K562 (cell line): ENCODE data around the gene KIF5A. TPM values are rescaled to one million over a fixed set of nuclear protein-coding genes. Genes with fewer than 3 reads are reported as not detected.

Experiments
- ARNT ChIP-seq, 2 experiments: fragments of 450-650 bp; IDR thresholded peaks; 2 replicates each; pipeline ENCODE4 v1.6.1; 2016; ENCODE audit warnings: mild to moderate bottlenecking in 1 of 2
- E2F6 ChIP-seq, 2 experiments: IDR thresholded peaks; 2 replicates each; pipeline ENCODE4 v1.6.1; 2011; ENCODE audit warnings: borderline replicate concordance in 1 of 2, control low read depth in 1 of 2, low read depth in 1 of 2, low read length in 1 of 2, mild to moderate bottlenecking in 1 of 2, mixed read lengths in 1 of 2, moderate library complexity in 1 of 2; ENCODE audit not compliant: insufficient read depth in 1 of 2, insufficient read length in 1 of 2, poor library complexity in 1 of 2, severe bottlenecking in 1 of 2; ENCODE audit errors: extremely low read depth in 1 of 2
- EZH2 ChIP-seq: IDR thresholded peaks from 2 replicates; pipeline ENCODE4 v1.6.1; 2012; ENCODE audit warnings: low read depth, mild to moderate bottlenecking, inconsistent platforms, low read length, borderline replicate concordance
- FIP1L1 ChIP-seq: fragments of 200-400 bp; formaldehyde crosslinking; IDR thresholded peaks from 2 replicates; pipeline ENCODE4 v1.6.1; 2018; ENCODE audit warnings: mild to moderate bottlenecking, low read depth, low read length; ENCODE audit not compliant: poor library complexity, severe bottlenecking
- FOXM1 ChIP-seq, 2 experiments: fragments of 450-650 bp in 1 of 2; sonication (generic) in 1 of 2; formaldehyde crosslinking in 1 of 2; IDR thresholded peaks; 2 replicates each; pipeline versions ENCODE4 v1.6.1 to v1.9.0; 2017 to 2022; ENCODE audit warnings: low read depth in 2 of 2, mild to moderate bottlenecking in 2 of 2, missing genetic modification reagents in 1 of 2, moderate library complexity in 1 of 2
- KLF1 ChIP-seq: fragments of 450-650 bp; IDR thresholded peaks from 2 replicates; pipeline ENCODE4 v1.6.1; 2016; ENCODE audit warnings: missing genetic modification characterization, missing compliant biosample characterization
- NFE2L1 ChIP-seq: fragments of 450-650 bp; IDR thresholded peaks from 2 replicates; pipeline ENCODE4 v1.6.1; 2016; ENCODE audit warnings: missing genetic modification characterization, low read depth, mild to moderate bottlenecking, missing compliant biosample characterization, moderate library complexity, borderline replicate concordance
- NR4A1 ChIP-seq, 2 experiments: fragments of 250-450 bp in 1 of 2; fragments of 450-650 bp in 1 of 2; sonication (Bioruptor Pico) in 1 of 2; IDR thresholded peaks; 2 replicates each; pipeline versions ENCODE4 v1.4.0 to v1.6.1; 2016 to 2020; ENCODE audit warnings: mild to moderate bottlenecking in 2 of 2, missing compliant biosample characterization in 1 of 2, missing genetic modification characterization in 1 of 2, moderate library complexity in 1 of 2
- SMARCE1 ChIP-seq: fragments of 450-650 bp; IDR thresholded peaks from 2 replicates; pipeline ENCODE4 v1.7.1; 2016; ENCODE audit warnings: mild to moderate bottlenecking
- ZNF561 ChIP-seq: fragments of 450-650 bp; formaldehyde crosslinking; conservative IDR thresholded peaks from 2 replicates; pipeline ENCODE4 v1.4.0; 2020; ENCODE audit warnings: mild to moderate bottlenecking, moderate library complexity
- ZNF699 ChIP-seq: fragments of 250-450 bp; sonication (Bioruptor Pico); IDR thresholded peaks from 2 replicates; pipeline ENCODE4 v1.8.0; 2021; ENCODE audit warnings: mild to moderate bottlenecking, moderate library complexity; ENCODE audit not compliant: insufficient replicate concordance
- ZNF76 ChIP-seq: fragments of 250-450 bp; sonication (Bioruptor Pico); IDR thresholded peaks from 2 replicates; pipeline ENCODE4 v1.4.0; 2020; ENCODE audit warnings: mild to moderate bottlenecking, moderate library complexity, borderline replicate concordance
- polyA plus RNA-seq, 8 experiments: library from polyadenylated mRNA; depleted of rRNA in 4 of 8; stranded (reverse) in 5 of 8; unstranded in 3 of 8; fragments of >200 nt; fragmentation: Nextera tagmentation in 2 of 8; fragmentation: Illumina TruSeq in 1 of 8; extraction: Ambion mirVana in 2 of 8; extraction: Trizol in 1 of 8; gene quantifications; 2 replicates each; pipeline versions ENCODE4 v1.2.1 to v1.2.3, GENCODE V29; 2011 to 2014; ENCODE audit warnings: inconsistent platforms in 1 of 8, missing spikeins in 1 of 8
- total RNA-seq, 7 experiments: library from RNA; depleted of rRNA in 6 of 7; stranded (reverse); fragments of >200 nt in 6 of 7; fragmentation: Illumina TruSeq in 2 of 7; extraction: Trizol in 2 of 7; gene quantifications; 2 replicates each; pipeline versions ENCODE4 v1.2.1 to v1.2.3, GENCODE V29; 2011 to 2021; ENCODE audit warnings: low replicate concordance in 1 of 7
- TF ChIP-seq, protein P1 (sequence below): fragments of 200-800 bp; sonication (Bioruptor generic); IDR thresholded peaks from 2 replicates; pipeline ENCODE4 v1.6.1; 2016; ENCODE audit warnings: missing genetic modification characterization, missing compliant biosample characterization
- TF ChIP-seq, protein P2 (sequence below): fragments of 200-400 bp; formaldehyde crosslinking; IDR thresholded peaks from 2 replicates; pipeline ENCODE4 v1.6.1; 2017; ENCODE audit warnings: mild to moderate bottlenecking, low read depth, low read length, moderate library complexity
- TF ChIP-seq, protein P3 (sequence below): fragments of 200-800 bp; sonication (Bioruptor generic); IDR thresholded peaks from 2 replicates; pipeline ENCODE4 v1.6.1; 2017; ENCODE audit warnings: missing genetic modification characterization, missing compliant biosample characterization

Gene KIF5A
- total and polyA plus RNA-seq, 9 of the 15 experiments (the other 6 are each of a cell fraction or from before 2014, with no cell fraction given) = 3.4 to 17.7 (median 8.0) TPM

GRCh38 chr12:57549909-57550640, at the start of gene KIF5A (continued):
- TF ChIP-seq, protein P1, sequence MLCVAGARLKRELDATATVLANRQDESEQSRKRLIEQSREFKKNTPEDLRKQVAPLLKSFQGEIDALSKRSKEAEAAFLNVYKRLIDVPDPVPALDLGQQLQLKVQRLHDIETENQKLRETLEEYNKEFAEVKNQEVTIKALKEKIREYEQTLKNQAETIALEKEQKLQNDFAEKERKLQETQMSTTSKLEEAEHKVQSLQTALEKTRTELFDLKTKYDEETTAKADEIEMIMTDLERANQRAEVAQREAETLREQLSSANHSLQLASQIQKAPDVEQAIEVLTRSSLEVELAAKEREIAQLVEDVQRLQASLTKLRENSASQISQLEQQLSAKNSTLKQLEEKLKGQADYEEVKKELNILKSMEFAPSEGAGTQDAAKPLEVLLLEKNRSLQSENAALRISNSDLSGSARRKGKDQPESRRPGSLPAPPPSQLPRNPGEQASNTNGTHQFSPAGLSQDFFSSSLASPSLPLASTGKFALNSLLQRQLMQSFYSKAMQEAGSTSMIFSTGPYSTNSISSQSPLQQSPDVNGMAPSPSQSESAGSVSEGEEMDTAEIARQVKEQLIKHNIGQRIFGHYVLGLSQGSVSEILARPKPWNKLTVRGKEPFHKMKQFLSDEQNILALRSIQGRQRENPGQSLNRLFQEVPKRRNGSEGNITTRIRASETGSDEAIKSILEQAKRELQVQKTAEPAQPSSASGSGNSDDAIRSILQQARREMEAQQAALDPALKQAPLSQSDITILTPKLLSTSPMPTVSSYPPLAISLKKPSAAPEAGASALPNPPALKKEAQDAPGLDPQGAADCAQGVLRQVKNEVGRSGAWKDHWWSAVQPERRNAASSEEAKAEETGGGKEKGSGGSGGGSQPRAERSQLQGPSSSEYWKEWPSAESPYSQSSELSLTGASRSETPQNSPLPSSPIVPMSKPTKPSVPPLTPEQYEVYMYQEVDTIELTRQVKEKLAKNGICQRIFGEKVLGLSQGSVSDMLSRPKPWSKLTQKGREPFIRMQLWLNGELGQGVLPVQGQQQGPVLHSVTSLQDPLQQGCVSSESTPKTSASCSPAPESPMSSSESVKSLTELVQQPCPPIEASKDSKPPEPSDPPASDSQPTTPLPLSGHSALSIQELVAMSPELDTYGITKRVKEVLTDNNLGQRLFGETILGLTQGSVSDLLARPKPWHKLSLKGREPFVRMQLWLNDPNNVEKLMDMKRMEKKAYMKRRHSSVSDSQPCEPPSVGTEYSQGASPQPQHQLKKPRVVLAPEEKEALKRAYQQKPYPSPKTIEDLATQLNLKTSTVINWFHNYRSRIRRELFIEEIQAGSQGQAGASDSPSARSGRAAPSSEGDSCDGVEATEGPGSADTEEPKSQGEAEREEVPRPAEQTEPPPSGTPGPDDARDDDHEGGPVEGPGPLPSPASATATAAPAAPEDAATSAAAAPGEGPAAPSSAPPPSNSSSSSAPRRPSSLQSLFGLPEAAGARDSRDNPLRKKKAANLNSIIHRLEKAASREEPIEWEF = no peak
- TF ChIP-seq E2F6 (IDR thresholded peaks at IDR 0.05; ENCODE audit: borderline replicate concordance in 1 of 2, extremely low read depth in 1 of 2, insufficient read depth in 1 of 2, insufficient read length in 1 of 2, low read depth in 1 of 2, low read length in 1 of 2, poor library complexity in 1 of 2, severe bottlenecking in 1 of 2) (peak in 1 of 2 experiments; percentile 72), NFE2L1 (tag) (no peak), EZH2 (no peak), ZNF699 (CRISPR knock-in tag) (no peak), ARNT (IDR thresholded peaks at IDR 0.05) (no peak), SMARCE1 (no peak), FOXM1 (IDR thresholded peaks at IDR 0.05; ENCODE audit: low read depth) (no peak), FOXM1 (CRISPR knock-in tag; IDR thresholded peaks at IDR 0.05; ENCODE audit: low read depth) (no peak), NR4A1 (CRISPR knock-in tag; IDR thresholded peaks at IDR 0.05) (no peak), NR4A1 (tag; IDR thresholded peaks at IDR 0.05) (no peak), KLF1 (no peak), ZNF76 (CRISPR knock-in tag) (no peak), ZNF561 (CRISPR knock-in tag) (no peak), FIP1L1 (no peak)
- TF ChIP-seq, protein P2, sequence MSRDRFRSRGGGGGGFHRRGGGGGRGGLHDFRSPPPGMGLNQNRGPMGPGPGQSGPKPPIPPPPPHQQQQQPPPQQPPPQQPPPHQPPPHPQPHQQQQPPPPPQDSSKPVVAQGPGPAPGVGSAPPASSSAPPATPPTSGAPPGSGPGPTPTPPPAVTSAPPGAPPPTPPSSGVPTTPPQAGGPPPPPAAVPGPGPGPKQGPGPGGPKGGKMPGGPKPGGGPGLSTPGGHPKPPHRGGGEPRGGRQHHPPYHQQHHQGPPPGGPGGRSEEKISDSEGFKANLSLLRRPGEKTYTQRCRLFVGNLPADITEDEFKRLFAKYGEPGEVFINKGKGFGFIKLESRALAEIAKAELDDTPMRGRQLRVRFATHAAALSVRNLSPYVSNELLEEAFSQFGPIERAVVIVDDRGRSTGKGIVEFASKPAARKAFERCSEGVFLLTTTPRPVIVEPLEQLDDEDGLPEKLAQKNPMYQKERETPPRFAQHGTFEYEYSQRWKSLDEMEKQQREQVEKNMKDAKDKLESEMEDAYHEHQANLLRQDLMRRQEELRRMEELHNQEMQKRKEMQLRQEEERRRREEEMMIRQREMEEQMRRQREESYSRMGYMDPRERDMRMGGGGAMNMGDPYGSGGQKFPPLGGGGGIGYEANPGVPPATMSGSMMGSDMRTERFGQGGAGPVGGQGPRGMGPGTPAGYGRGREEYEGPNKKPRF = no peak
- TF ChIP-seq, protein P3, sequence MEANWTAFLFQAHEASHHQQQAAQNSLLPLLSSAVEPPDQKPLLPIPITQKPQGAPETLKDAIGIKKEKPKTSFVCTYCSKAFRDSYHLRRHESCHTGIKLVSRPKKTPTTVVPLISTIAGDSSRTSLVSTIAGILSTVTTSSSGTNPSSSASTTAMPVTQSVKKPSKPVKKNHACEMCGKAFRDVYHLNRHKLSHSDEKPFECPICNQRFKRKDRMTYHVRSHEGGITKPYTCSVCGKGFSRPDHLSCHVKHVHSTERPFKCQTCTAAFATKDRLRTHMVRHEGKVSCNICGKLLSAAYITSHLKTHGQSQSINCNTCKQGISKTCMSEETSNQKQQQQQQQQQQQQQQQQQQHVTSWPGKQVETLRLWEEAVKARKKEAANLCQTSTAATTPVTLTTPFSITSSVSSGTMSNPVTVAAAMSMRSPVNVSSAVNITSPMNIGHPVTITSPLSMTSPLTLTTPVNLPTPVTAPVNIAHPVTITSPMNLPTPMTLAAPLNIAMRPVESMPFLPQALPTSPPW (CRISPR knock-in tag) = peak; percentile 77
